ENCODE results near the gene ACAN.

ACAN gene

GRCh38 chr15:88844749-88845386 is 41.6 kb downstream of the ACAN start:
- no peak for TF ChIP-seq CTCF (IDR thresholded peaks at IDR 0.05; ENCODE audit: insufficient read depth, low read depth, low read length, missing control alignments)
- DNase-seq (ENCODE audit: low read depth) = peak; percentile 6
- no peak overlapping the region for H3K4me3 ChIP-seq (ENCODE audit: low read length)

- TF ChIP-seq CTCF (IDR thresholded peaks at IDR 0.05; ENCODE audit: insufficient read depth, low read depth, low read length, missing control alignments) = no peak
- H3K4me3 ChIP-seq (ENCODE audit: low read length) = no peak overlapping the region
- DNase-seq (ENCODE audit: low read depth) = no peak
Measured at GRCh38 chr15:88845616-88846015, 42.4 kb downstream of the ACAN start.

- TF ChIP-seq CTCF (IDR thresholded peaks at IDR 0.05; ENCODE audit: insufficient read depth, low read depth, low read length, missing control alignments) = no peak
- no peak overlapping the region for H3K4me3 ChIP-seq (ENCODE audit: low read length)
- no peak for DNase-seq (ENCODE audit: low read depth)
Measured at GRCh38 chr15:88847144-88847543, 43.9 kb downstream of the ACAN start.

GRCh38 chr15:88848203-88848602 is 45.0 kb downstream of the ACAN start:
- DNase-seq (ENCODE audit: low read depth) = no peak
- TF ChIP-seq CTCF (IDR thresholded peaks at IDR 0.05; ENCODE audit: insufficient read depth, low read depth, low read length, missing control alignments) = no peak
- no peak overlapping the region for H3K4me3 ChIP-seq (ENCODE audit: low read length)

GRCh38 chr15:88849376-88850072 is 46.3 kb downstream of the ACAN start:
- no peak overlapping the region for H3K4me3 ChIP-seq (ENCODE audit: low read length)
- DNase-seq (ENCODE audit: low read depth) = no peak
- no peak for TF ChIP-seq CTCF (IDR thresholded peaks at IDR 0.05; ENCODE audit: insufficient read depth, low read depth, low read length, missing control alignments)

GRCh38 chr15:88852476-88852875 is 49.2 kb downstream of the ACAN start:
- H3K4me3 ChIP-seq (ENCODE audit: low read length) = no peak overlapping the region
- TF ChIP-seq CTCF (IDR thresholded peaks at IDR 0.05; ENCODE audit: insufficient read depth, low read depth, low read length, missing control alignments) = no peak
- DNase-seq (ENCODE audit: low read depth) = no peak

- no peak for DNase-seq (ENCODE audit: low read depth)
- no peak overlapping the region for H3K4me3 ChIP-seq (ENCODE audit: low read length)
- no peak for TF ChIP-seq CTCF (IDR thresholded peaks at IDR 0.05; ENCODE audit: insufficient read depth, low read depth, low read length, missing control alignments)
Measured at GRCh38 chr15:88858934-88859333, 55.7 kb downstream of the ACAN start.

Measured in epithelial cell of esophagus (primary cell).